DND-41 (cell line): Measurements from ENCODE around the gene PACS1.

Source experiments
- ATAC-seq: fragments of 200-7000 bp; cut with Tn5 transposase; 3 replicates; pipeline ENCODE4 v1.9.1; 2021; ENCODE audit warnings: low read depth; ENCODE audit not compliant: insufficient read depth
- DNase-seq: peaks from one replicate; pipeline ENCODE4 v3.0.0-alpha.2; 2020
- H2AFZ ChIP-seq: 2 replicates; pipeline ENCODE4 v1.6.0; 2012; ENCODE audit warnings: low read depth, low read length
- H3K27ac ChIP-seq: 2 replicates; pipeline ENCODE4 v1.5.1; 2012; ENCODE audit warnings: low read length, inconsistent platforms
- H3K27me3 ChIP-seq: fragments of 200-600 bp; sonication (generic); 2 replicates; pipeline ENCODE4 v1.6.0; 2012; ENCODE audit warnings: low read length, mild to moderate bottlenecking, inconsistent platforms; ENCODE audit not compliant: insufficient read depth, poor library complexity
- H3K36me3 ChIP-seq: 2 replicates; pipeline ENCODE4 v1.5.1; 2012; ENCODE audit warnings: low read length, inconsistent platforms; ENCODE audit not compliant: insufficient read depth
- H3K4me1 ChIP-seq: 2 replicates; pipeline ENCODE4 v1.5.1; 2012; ENCODE audit warnings: mild to moderate bottlenecking, low read length; ENCODE audit not compliant: insufficient read depth
- H3K4me2 ChIP-seq: 2 replicates; pipeline ENCODE4 v1.6.0; 2012; ENCODE audit warnings: mild to moderate bottlenecking, moderate library complexity, low read length, inconsistent platforms; ENCODE audit not compliant: insufficient read depth
- H3K4me3 ChIP-seq, 2 experiments: fragments of 200-600 bp in 1 of 2; shearing (Covaris generic) in 1 of 2; 2 replicates each; pipeline ENCODE4 v1.5.1; 2012 to 2016; ENCODE audit warnings: inconsistent platforms in 2 of 2, low read length in 2 of 2, mild to moderate bottlenecking in 2 of 2, low read depth in 1 of 2, moderate library complexity in 1 of 2
- H3K79me2 ChIP-seq: 2 replicates; pipeline ENCODE4 v1.6.0; 2012; ENCODE audit warnings: low read length, inconsistent platforms; ENCODE audit not compliant: insufficient read depth
- H3K9ac ChIP-seq: 2 replicates; pipeline ENCODE4 v1.6.0; 2012; ENCODE audit warnings: low read depth, mild to moderate bottlenecking, inconsistent platforms, low read length, moderate library complexity
- H3K9me3 ChIP-seq: 2 replicates; pipeline ENCODE4 v1.5.1; 2012; ENCODE audit warnings: low read length, moderate library complexity, mild to moderate bottlenecking, inconsistent platforms; ENCODE audit not compliant: insufficient read depth, severe bottlenecking
- H4K20me1 ChIP-seq: 2 replicates; pipeline ENCODE4 v1.6.0; 2012; ENCODE audit warnings: low read length; ENCODE audit not compliant: insufficient read depth
- EZH2 ChIP-seq: IDR thresholded peaks from 3 replicates; pipeline ENCODE4 v1.6.1; 2012; ENCODE audit warnings: borderline replicate concordance, low read depth, mild to moderate bottlenecking, moderate library complexity, low read length, inconsistent platforms; ENCODE audit not compliant: severe bottlenecking
- TF ChIP-seq, protein P1 (sequence below): IDR thresholded peaks from 2 replicates; pipeline ENCODE4 v1.5.1; 2012; ENCODE audit warnings: borderline replicate concordance, low read length, moderate library complexity, mild to moderate bottlenecking; ENCODE audit not compliant: poor library complexity, severe bottlenecking; ENCODE audit errors: extremely low read depth

Gene PACS1

DNA sequence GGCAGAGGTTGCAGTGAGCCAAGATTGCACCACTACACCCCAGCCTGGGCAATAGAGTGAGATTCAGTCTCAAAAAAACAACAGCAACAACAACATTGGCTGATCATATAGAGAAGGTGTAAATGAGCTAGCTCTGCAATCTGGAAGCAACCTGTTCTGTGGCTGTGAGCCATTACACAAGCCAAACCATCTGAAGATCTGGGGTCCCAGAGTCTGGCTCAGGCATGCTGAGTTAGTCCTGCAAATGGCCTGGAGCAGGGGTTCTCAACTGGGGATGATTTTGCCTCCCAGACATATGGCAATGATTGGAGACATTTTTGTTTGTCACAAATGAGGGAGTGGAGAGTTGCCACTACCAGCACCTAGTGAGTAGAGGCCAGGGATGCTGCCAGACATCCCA, 156.0 kb downstream of the PACS1 start:
- no peak for TF ChIP-seq EZH2
- TF ChIP-seq, protein P1, sequence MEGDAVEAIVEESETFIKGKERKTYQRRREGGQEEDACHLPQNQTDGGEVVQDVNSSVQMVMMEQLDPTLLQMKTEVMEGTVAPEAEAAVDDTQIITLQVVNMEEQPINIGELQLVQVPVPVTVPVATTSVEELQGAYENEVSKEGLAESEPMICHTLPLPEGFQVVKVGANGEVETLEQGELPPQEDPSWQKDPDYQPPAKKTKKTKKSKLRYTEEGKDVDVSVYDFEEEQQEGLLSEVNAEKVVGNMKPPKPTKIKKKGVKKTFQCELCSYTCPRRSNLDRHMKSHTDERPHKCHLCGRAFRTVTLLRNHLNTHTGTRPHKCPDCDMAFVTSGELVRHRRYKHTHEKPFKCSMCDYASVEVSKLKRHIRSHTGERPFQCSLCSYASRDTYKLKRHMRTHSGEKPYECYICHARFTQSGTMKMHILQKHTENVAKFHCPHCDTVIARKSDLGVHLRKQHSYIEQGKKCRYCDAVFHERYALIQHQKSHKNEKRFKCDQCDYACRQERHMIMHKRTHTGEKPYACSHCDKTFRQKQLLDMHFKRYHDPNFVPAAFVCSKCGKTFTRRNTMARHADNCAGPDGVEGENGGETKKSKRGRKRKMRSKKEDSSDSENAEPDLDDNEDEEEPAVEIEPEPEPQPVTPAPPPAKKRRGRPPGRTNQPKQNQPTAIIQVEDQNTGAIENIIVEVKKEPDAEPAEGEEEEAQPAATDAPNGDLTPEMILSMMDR, result no peak

DNA sequence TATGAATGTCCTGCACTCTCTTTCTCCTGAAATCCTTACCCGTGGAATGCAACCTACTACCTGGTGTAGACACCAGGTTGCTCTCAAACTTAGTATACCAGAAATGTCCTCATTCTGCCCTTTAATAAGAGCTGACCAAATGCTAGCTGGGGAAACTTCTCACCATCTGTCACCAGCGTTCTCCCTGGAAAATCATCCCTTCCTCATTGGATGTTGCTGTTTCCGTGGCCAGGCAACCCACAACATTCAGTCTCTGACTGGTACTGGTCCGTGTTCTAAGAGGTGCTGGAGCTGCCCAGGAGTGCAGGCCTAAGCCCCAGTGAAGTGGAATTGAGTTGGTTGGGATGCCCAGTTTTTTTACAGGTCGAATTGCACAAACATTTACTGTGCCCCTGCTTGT, 157.6 kb downstream of the PACS1 start:
- no peak overlapping the region for H3K27ac ChIP-seq
- peaks cover 6% of the 10 kb centered on the region; the same call in 1 of the 2 replicates for H3K4me1 ChIP-seq
- TF ChIP-seq, protein P1, result no peak
- TF ChIP-seq EZH2, result no peak

More for the DNA sequence above, 156.0 kb downstream of the PACS1 start:
- Histone ChIP-seq H3K79me2 (no peaks in the 10 kb centered on the region), H2AFZ (no peak overlapping the region), H3K4me3 (no peak overlapping the region), H3K9ac (no peak overlapping the region), H3K36me3 (0 out of 2 replicates have a peak, but pooled peaks cover 1% of the 10 kb centered on the region), H4K20me1 (no peaks in the 10 kb centered on the region), H3K27ac (no peak overlapping the region), H3K27me3 (no peaks in the 10 kb centered on the region), H3K9me3 (no peaks in the 10 kb centered on the region), H3K4me2 (no peak overlapping the region), H3K4me1 (peaks cover 10% of the 10 kb centered on the region; the same call in 1 of the 2 replicates)
- DNase-seq (no peak), ATAC-seq (no peak)

DNA sequence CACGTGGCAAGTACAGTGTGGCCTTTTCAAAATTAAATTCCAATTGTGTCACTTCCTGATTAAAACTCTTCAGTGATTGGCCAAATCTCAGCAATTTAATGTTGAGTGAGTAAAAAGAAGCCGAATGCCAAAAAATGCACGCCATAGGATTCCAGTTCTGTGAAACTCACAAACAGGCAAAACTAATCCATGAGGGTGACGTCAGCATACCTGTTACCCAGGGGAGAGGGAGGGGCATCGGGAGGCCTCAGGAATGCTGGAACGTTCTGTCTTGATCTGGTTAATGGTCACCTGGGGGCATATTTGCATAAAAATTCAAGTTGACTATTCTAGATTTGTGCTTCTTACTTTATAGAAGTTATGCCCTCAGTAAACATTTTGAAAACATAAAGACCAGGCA, 158.4 kb downstream of the PACS1 start:
- H3K9ac ChIP-seq, result no peak overlapping the region

More for the DNA sequence above, 157.6 kb downstream of the PACS1 start:
- Histone ChIP-seq H3K4me2 (no peak overlapping the region), H3K9ac (no peak overlapping the region), H3K27me3 (no peaks in the 10 kb centered on the region), H3K79me2 (no peaks in the 10 kb centered on the region), H3K4me3 (no peak overlapping the region), H4K20me1 (no peaks in the 10 kb centered on the region), H3K36me3 (peaks cover 7% of the 10 kb centered on the region), H2AFZ (no peak overlapping the region), H3K9me3 (no peaks in the 10 kb centered on the region)
- DNase-seq (no peak), ATAC-seq (no peak)

More for the DNA sequence above, 158.4 kb downstream of the PACS1 start:
- Histone ChIP-seq H3K4me1 (no peaks in the 10 kb centered on the region), H3K4me2 (no peak overlapping the region), H3K9me3 (no peaks in the 10 kb centered on the region), H3K36me3 (peaks cover 15% of the 10 kb centered on the region), H4K20me1 (no peaks in the 10 kb centered on the region), H2AFZ (no peak overlapping the region), H3K27me3 (no peaks in the 10 kb centered on the region), H3K79me2 (no peaks in the 10 kb centered on the region), H3K4me3 (no peak overlapping the region), H3K27ac (no peak overlapping the region)
- TF ChIP-seq, protein P1, result no peak
- TF ChIP-seq EZH2, result no peak
- ATAC-seq, result no peak
- DNase-seq, result no peak
